HG03521 (cell line): ENCODE measurements around the gene RET.
A peak's percentile ranks its signal among the peaks of the same experiment; 100 is the strongest.
"Not testable (repeated sequence)": the region's sequence is repeated elsewhere in the genome, so short reads cannot be mapped to it uniquely, and the experiment has no call there.

Experiments used
- ATAC-seq: cut with Tn5 transposase; IDR thresholded peaks from one replicate; pipeline ENCODE4 v1.9.1; 2021; ENCODE audit warnings: mild to moderate bottlenecking, moderate library complexity; ENCODE audit not compliant: unreplicated experiment

Gene RET

DNA sequence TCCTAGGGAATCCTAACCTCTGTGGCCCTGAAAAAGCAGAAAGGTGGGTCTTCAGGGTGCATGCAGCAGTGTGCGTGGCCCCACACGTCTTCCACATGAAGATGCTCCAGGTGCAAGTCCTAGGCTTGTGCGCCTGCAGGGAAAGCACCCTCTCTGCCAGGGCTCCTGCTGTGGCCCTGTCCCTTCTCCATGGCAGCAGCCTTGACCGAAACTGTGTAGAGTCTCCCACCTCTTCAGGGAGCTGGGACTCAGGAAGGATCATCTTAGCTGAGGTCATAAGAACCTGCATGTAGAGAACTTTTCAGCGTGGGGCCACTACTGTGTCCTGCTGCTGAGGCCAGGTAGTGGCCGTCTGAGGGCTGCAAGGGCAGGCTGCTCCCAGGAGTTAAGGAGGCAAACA is 55.0 kb downstream of the RET start:
- ATAC-seq = no peak

GRCh38 chr10:43132867-43133787 is 56.3 kb downstream of the RET start:
- ATAC-seq = no peak

GRCh38 chr10:43134126-43134905 is 57.4 kb downstream of the RET start:
- ATAC-seq = no peak

- no peak for ATAC-seq
These were observed 58.2 kb downstream of the RET start for GRCh38 chr10:43135064-43135463.

DNA sequence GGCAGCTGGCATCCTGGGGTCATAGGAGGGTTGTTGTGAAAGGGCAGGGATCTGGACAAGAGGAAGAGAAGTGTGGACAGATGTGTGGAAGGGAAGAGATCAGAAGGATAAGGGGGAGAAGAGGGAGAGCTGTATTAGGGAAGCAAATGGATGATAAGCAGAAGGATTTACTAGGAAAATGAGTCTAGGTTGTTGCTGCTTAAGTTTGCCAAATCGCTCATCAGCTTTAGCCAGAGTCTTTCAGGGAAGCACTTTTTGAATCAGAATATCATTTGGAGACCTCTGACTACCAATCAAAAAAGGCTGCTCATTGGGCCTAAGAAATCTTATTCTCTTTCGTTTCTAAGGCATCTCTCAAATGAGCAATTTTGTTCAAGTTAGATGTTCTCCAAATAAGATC is 58.8 kb downstream of the RET start:
- no peak for ATAC-seq

DNA sequence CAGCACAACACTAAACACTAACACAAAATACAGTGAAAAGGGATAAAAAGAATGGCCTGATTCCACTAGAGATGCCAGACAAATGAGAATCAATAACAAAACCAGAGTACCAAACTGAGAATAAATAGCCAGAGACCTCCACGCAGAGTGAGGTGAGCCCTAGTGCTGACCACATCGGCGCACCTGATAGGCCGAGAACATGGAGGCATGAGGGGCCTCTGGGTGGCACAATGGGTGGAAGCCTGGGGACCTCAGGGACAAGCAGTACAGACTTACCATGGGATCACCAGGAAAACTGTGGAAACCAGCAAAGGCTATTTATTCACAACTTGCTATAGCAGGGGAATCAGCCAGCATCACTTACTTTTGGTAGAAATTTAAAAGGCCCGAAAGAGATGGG is 59.6 kb downstream of the RET start:
- ATAC-seq = no peak

GRCh38 chr10:43136995-43137716 is 60.3 kb downstream of the RET start:
- ATAC-seq = no peak

DNA sequence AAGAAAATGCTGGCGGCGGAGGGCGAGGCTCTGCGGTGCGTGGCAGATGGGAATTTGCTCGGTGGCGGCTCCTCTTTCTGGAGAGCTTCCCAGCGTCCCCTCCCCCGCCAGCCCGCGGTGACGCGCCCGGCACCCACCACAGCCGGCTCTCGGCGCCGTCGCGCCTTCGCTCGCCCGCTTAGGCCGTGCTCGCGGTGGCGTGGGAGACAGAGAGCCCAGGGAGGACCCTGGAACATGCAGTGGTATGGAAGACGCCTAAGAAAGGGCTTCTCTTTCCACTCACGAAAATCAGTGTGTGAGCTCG is 60.8 kb downstream of the RET start:
- ATAC-seq = peak; percentile 34

DNA sequence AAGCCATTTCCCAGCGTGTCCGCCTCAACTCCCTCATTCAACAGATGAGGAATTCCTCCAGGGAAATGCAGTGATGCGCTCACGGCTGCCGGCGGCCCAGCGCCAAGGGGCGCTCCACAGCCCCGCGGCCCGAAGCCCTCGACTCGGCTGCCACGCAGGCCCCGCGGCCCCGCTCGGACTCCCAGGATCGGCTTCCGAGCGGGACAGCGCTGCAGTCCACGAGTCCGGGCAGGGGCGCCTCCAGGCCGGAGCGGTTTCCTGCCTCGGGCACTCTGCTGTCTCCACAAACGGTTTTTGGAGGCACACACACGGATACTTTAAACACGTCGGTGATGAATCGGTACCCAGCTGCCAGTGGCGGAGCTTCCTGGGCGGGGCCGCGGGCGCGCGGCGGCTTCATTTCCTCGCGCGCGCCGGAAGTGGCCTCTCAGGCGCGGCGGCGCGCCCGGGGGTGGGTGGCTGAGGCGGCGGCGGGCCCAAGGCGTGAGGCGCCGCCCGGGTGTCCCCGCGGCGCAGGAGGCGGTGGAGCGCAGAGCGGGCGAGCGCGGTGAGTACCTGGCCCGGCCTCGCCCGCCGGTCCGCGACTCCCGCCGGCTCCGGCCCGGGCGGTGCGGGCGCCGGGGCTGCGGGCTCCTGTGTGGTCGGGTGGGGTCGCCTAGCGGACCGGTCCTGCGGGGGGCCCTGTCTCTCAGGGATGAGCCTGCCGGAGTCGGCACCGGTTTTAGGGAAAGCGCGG is 61.3 kb downstream of the RET start, which contains the start of gene CSGALNACT2:
TSS of gene CSGALNACT2 (plus strand) at position 425 of the 736 bp plus-strand sequence. CDS start 16,705 bp downstream, outside the sequence.
- ATAC-seq = peak; percentile 64

GRCh38 chr10:43138757-43139241 is 61.9 kb downstream of the RET start:
- ATAC-seq = peak; percentile 28

- no peak for ATAC-seq
These were observed 64.6 kb downstream of the RET start for GRCh38 chr10:43141421-43141820.

GRCh38 chr10:43145311-43145710 is 68.4 kb downstream of the RET start:
- ATAC-seq = no peak

GRCh38 chr10:43145936-43146335 is 69.1 kb downstream of the RET start:
- not testable (repeated sequence) for ATAC-seq

DNA sequence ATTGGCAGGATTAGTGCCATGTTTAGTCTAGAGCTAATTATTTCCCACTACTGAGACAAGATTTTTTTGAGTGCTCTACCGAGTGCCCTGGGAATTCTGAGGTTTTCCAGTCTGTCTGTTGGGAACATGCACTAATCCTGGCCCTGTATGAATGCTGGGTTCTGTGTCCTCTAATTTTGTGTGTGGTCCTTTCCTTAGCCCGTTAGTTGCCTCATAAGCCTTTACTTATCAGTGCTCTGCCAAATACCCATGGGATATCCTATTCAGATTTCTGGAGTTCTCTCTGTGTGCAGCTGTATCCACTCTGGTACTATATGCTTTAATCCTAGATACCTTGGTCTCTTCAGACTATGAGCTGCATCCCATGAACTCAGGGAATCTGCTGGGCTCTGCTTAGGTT is 74.5 kb downstream of the RET start:
- ATAC-seq = no peak

DNA sequence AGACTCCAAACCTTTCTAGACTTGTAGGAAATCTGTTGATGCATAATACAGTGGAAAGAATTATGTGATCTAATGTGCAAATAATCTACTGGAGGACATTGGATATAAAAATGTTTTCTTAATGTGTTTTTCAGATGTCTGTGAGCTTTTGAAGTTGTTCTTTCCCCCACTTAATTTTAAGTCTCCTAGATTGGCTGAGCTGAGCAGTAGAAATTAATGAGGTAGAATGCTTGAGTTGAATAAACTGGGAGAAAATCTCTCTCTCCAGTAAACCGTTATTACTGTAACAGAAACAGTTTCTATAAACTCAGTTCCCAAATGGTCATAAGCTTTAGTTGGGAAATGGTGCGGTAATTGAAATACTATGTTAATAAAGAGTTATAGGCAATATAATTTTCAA is 77.0 kb downstream of the RET start:
- ATAC-seq = no peak

DNA sequence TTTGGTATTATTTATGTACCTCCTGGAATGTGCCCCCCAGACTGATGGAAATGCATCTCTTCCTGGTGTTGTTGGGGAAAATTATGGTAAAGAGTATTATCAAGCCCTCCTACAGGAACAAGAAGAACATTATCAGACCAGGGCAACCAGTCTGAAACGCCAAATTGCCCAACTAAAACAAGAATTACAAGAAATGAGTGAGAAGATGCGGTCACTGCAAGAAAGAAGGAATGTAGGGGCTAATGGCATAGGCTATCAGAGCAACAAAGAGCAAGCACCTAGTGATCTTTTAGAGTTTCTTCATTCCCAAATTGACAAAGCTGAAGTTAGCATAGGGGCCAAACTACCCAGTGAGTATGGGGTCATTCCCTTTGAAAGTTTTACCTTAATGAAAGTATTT is 78.4 kb downstream of the RET start:
- ATAC-seq = no peak

DNA sequence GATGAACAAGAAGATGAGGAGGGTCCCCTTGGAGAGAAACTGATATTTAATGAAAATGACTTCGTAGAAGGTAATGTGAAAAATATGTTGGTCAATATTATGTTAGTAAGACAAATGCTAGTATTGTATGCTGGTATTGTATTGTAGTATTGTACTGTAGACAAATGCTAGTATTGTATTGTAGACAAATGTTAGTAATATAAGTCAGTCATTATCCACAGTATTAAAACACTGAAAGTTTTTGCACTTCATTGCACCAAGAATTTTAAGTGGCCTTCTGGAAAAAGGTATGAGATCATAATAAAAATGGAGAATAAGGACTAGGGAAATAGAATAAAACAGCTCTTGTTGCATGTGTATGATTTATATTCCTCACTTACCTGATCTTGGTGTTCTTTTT is 78.9 kb downstream of the RET start:
- ATAC-seq = no peak

GRCh38 chr10:43156590-43157341 is 79.9 kb downstream of the RET start:
- ATAC-seq = no peak

DNA sequence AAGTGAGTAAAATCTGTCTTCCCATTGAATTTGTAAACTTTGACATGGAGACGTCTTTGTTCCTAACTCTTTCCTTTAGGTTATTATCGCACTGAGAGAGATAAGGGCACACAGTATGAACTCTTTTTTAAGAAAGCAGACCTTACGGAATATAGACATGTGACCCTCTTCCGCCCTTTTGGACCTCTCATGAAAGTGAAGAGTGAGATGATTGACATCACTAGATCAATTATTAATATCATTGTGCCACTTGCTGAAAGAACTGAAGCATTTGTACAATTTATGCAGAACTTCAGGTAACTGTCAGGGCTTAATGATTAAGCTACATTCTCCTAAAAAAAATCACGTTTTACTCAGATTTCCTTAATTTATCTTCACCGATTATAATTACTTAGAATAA is 81.8 kb downstream of the RET start:
- ATAC-seq = no peak
